HepG2 (cell line): ENCODE results near the gene CHCHD6. TPM values are rescaled to one million over a fixed set of nuclear protein-coding genes. Genes with fewer than 3 reads are reported as not detected.

ENCODE experiments used
- ATAC-seq: fragments of 200-7000 bp; cut with Tn5 transposase; 3 replicates; pipeline ENCODE4 v1.9.1; 2020; ENCODE audit warnings: mild to moderate bottlenecking, moderate library complexity
- BruUV-seq: library from RNA; stranded (reverse); fragments of 400-500 nt; replicated peaks from 2 replicates; lab custom pipeline; 2021; lab: Mats Ljungman, UMichigan
- CTCF ChIA-PET: fragments of 300-600 bp; formaldehyde crosslinking; extraction: SDS; loops from one replicate; lab custom pipeline; 2021; ENCODE audit warnings: low total read pairs, inconsistent platforms, low intra/inter-chr PET ratio; lab: Yijun Ruan, JAX
- POLR2A ChIA-PET: fragments of 350-600 bp; sonication (Branson Sonifier 250); formaldehyde crosslinking; loops from one replicate; lab custom pipeline; 2020; ENCODE audit warnings: antibody characterized with exemption, inconsistent platforms; lab: Yijun Ruan, JAX
- DNase-seq: peaks from one replicate; pipeline ENCODE4 v3.0.0-alpha.2; 2015; ENCODE audit warnings: low spot score
- FAIRE-seq: peaks from 3 replicates; lab custom pipeline; 2011; peaks lifted over from hg19 to GRCh38; lab: Jason Lieb, UNC
- H2AFZ ChIP-seq: one replicate; pipeline ENCODE4 v1.6.1; 2011; ENCODE audit warnings: low read length, inconsistent platforms
- H3K27ac ChIP-seq: fragments of 300-600 bp; 3 replicates; pipeline ENCODE4 v1.8.0; 2011; ENCODE audit warnings: mixed run types, mild to moderate bottlenecking, mixed read lengths, low read length, inconsistent platforms; ENCODE audit not compliant: insufficient read depth; ENCODE audit errors: extremely low read length
- H3K27me3 ChIP-seq, 2 experiments: fragments of 200-600 bp in 1 of 2; 2 replicates in 1 of 2; 3 replicates in 1 of 2; pipeline versions ENCODE4 v1.6.0 to v1.8.0; 2011; ENCODE audit warnings: low read length in 2 of 2, mild to moderate bottlenecking in 2 of 2, moderate library complexity in 2 of 2, inconsistent platforms in 1 of 2; ENCODE audit not compliant: insufficient read depth in 2 of 2, control insufficient read depth in 1 of 2
- H3K36me3 ChIP-seq, 2 experiments: fragments of 200-600 bp in 1 of 2; replicated peaks in 1 of 2; 2 replicates in 1 of 2; 3 replicates in 1 of 2; pipeline versions ENCODE4 v1.5.1 to v1.8.0; 2011; ENCODE audit warnings: low read length in 2 of 2, inconsistent platforms in 1 of 2; ENCODE audit not compliant: insufficient read depth in 2 of 2, control insufficient read depth in 1 of 2
- H3K4me1 ChIP-seq: 2 replicates; pipeline ENCODE4 v1.5.1; 2012; ENCODE audit warnings: low read length, inconsistent platforms; ENCODE audit not compliant: insufficient read depth
- H3K4me2 ChIP-seq: 2 replicates; pipeline ENCODE4 v1.6.0; 2011; ENCODE audit warnings: low read depth, low read length, inconsistent platforms
- H3K4me3 ChIP-seq, 3 experiments: fragments of 200-600 bp in 1 of 3; sonication (generic), shearing (Covaris generic) in 1 of 3; replicated peaks in 1 of 3; 2 replicates each; pipeline ENCODE4 v1.5.1; 2011 to 2016; ENCODE audit warnings: low read length in 3 of 3, inconsistent platforms in 2 of 3, low read depth in 2 of 3, mild to moderate bottlenecking in 2 of 3, control low read depth in 1 of 3, mixed read lengths in 1 of 3; ENCODE audit not compliant: insufficient read depth in 1 of 3
- H3K79me2 ChIP-seq: one replicate; pipeline ENCODE4 v1.6.1; 2011; ENCODE audit warnings: low read length, inconsistent platforms; ENCODE audit not compliant: insufficient read depth
- H3K9ac ChIP-seq: 2 replicates; pipeline ENCODE4 v1.6.0; 2011; ENCODE audit warnings: mild to moderate bottlenecking, low read depth, low read length, inconsistent platforms; ENCODE audit not compliant: insufficient read depth
- H3K9me3 ChIP-seq: 2 replicates; pipeline ENCODE4 v1.5.1; 2012; ENCODE audit warnings: mild to moderate bottlenecking, low read length
- H4K20me1 ChIP-seq: 2 replicates; pipeline ENCODE4 v1.6.0; 2011; ENCODE audit warnings: inconsistent platforms, mild to moderate bottlenecking, low read length, moderate library complexity; ENCODE audit not compliant: insufficient read depth
- ARID4A ChIP-seq: sonication (generic); formaldehyde crosslinking; IDR thresholded peaks from 2 replicates; pipeline ENCODE4 v1.5.0; 2020; ENCODE audit warnings: mild to moderate bottlenecking, missing genetic modification reagents, borderline replicate concordance
- CREBL2 ChIP-seq: sonication (generic); formaldehyde crosslinking; IDR thresholded peaks from 2 replicates; pipeline ENCODE4 v1.8.1; 2023; ENCODE audit warnings: missing genetic modification reagents, mild to moderate bottlenecking, borderline replicate concordance
- GABPB1 ChIP-seq: IDR thresholded peaks from 2 replicates; pipeline ENCODE4 v1.6.1; 2016; ENCODE audit warnings: mild to moderate bottlenecking, missing genetic modification reagents, moderate library complexity, missing compliant biosample characterization
- GATAD2A ChIP-seq: IDR thresholded peaks from 2 replicates; pipeline ENCODE4 v1.6.1; 2016
- MAFF ChIP-seq: IDR thresholded peaks from 2 replicates; pipeline ENCODE4 v1.6.1; 2011; ENCODE audit warnings: low read depth, low read length, improper control_type of control experiment
- NKX3-1 ChIP-seq: sonication (generic); formaldehyde crosslinking; IDR thresholded peaks from 2 replicates; pipeline ENCODE4 v1.5.0; 2020; ENCODE audit warnings: missing genetic modification reagents
- POGZ ChIP-seq: sonication (generic); formaldehyde crosslinking; IDR thresholded peaks from 2 replicates; pipeline ENCODE4 v1.4.0; 2020; ENCODE audit warnings: mild to moderate bottlenecking, missing genetic modification reagents
- UBTF ChIP-seq: sonication (generic); formaldehyde crosslinking; IDR thresholded peaks from 2 replicates; pipeline ENCODE4 v1.4.0; 2020; ENCODE audit warnings: mild to moderate bottlenecking, missing genetic modification reagents
- ZMYM3 ChIP-seq: sonication (generic); formaldehyde crosslinking; IDR thresholded peaks from 2 replicates; pipeline ENCODE4 v1.5.1; 2020; ENCODE audit warnings: mild to moderate bottlenecking, missing genetic modification reagents
- ZNF556 ChIP-seq: sonication (generic); formaldehyde crosslinking; IDR thresholded peaks from 2 replicates; pipeline ENCODE4 v1.4.0; 2020; ENCODE audit warnings: mild to moderate bottlenecking, missing genetic modification reagents, borderline replicate concordance
- ZNF674 ChIP-seq: sonication (generic); formaldehyde crosslinking; IDR thresholded peaks from 2 replicates; pipeline ENCODE4 v1.5.0; 2020; ENCODE audit warnings: low read depth, mild to moderate bottlenecking, missing genetic modification reagents
- WGBS: methylation state at CpG from one replicate; pipeline ENCODE4 v1.1.6; 2017; ENCODE audit warnings: low lambda C conversion rate; 5-methylcytosine and 5-hydroxymethylcytosine counted together
- in situ Hi-C: cut with HindIII; loops from 2 replicates; pipeline ENCODE4 v1.10.0; 2017; ENCODE audit warnings: low pct_unique_long_range_greater_than_20kb; ENCODE audit not compliant: extremely low pct_ligation_motif_present
- intact Hi-C: fragments of 100-400 bp; cut with micrococcal nuclease; formaldehyde crosslinking; loops from one replicate; pipeline ENCODE4 v1.10.0; 2022; ENCODE audit not compliant: unreplicated experiment
- polyA plus RNA-seq, 8 experiments: library from polyadenylated mRNA; depleted of rRNA in 3 of 8; stranded (reverse) in 7 of 8; unstranded in 1 of 8; fragments of >200 nt; fragmentation: Illumina TruSeq in 4 of 8; extraction: Trizol in 4 of 8; gene quantifications; 2 replicates each; pipeline versions ENCODE4 v1.2.1 to v1.2.3, GENCODE V29; 2011 to 2016; ENCODE audit warnings: low read depth in 4 of 8, missing spikeins in 1 of 8, mixed read lengths in 1 of 8; ENCODE audit not compliant: insufficient read depth in 1 of 8
- total RNA-seq, 5 experiments: library from RNA; depleted of rRNA; stranded (reverse); fragments of >200 nt; fragmentation: Illumina TruSeq; extraction: Trizol; gene quantifications; 2 replicates each; pipeline ENCODE4 v1.2.3, GENCODE V29; 2016; ENCODE audit warnings: low read depth in 1 of 5
- TF ChIP-seq, protein P1 (sequence below): sonication (generic); formaldehyde crosslinking; IDR thresholded peaks from 2 replicates; pipeline ENCODE4 v1.5.1; 2020; ENCODE audit warnings: mild to moderate bottlenecking, missing genetic modification reagents, moderate library complexity

CHCHD6 gene
- total and polyA plus RNA-seq, 2 of the 13 experiments (the other 11 are each of a cell fraction or from before 2014, with no cell fraction given), result 20.3 to 20.8 TPM

GRCh38 chr3:126816986-126817777 lies 113.1 kb downstream of the CHCHD6 start:
- ATAC-seq (peak; percentile 97), FAIRE-seq (no peak)
- TF ChIP-seq UBTF (CRISPR knock-in tag) (peak; percentile 33; the same call in 1 of the 2 replicates), MAFF (peak; percentile 32; the same call in 1 of the 2 replicates), GABPB1 (CRISPR knock-in tag) (0 out of 2 replicates have a peak, but pooled peaks have one; percentile 16), ZNF556 (0 out of 2 replicates have a peak, but pooled peaks have one; percentile 22), POGZ (CRISPR knock-in tag) (peak; percentile 64; the same call in 1 of the 2 replicates), CREBL2 (CRISPR knock-in tag) (no peak), ZMYM3 (peak; percentile 79; the same call in 1 of the 2 replicates), ZNF674 (CRISPR knock-in tag) (no peak), ARID4A (CRISPR knock-in tag) (peak; percentile 27; the same call in 1 of the 2 replicates), NKX3-1 (CRISPR knock-in tag) (no peak), GATAD2A (peak; percentile 42)
- TF ChIP-seq, protein P1, sequence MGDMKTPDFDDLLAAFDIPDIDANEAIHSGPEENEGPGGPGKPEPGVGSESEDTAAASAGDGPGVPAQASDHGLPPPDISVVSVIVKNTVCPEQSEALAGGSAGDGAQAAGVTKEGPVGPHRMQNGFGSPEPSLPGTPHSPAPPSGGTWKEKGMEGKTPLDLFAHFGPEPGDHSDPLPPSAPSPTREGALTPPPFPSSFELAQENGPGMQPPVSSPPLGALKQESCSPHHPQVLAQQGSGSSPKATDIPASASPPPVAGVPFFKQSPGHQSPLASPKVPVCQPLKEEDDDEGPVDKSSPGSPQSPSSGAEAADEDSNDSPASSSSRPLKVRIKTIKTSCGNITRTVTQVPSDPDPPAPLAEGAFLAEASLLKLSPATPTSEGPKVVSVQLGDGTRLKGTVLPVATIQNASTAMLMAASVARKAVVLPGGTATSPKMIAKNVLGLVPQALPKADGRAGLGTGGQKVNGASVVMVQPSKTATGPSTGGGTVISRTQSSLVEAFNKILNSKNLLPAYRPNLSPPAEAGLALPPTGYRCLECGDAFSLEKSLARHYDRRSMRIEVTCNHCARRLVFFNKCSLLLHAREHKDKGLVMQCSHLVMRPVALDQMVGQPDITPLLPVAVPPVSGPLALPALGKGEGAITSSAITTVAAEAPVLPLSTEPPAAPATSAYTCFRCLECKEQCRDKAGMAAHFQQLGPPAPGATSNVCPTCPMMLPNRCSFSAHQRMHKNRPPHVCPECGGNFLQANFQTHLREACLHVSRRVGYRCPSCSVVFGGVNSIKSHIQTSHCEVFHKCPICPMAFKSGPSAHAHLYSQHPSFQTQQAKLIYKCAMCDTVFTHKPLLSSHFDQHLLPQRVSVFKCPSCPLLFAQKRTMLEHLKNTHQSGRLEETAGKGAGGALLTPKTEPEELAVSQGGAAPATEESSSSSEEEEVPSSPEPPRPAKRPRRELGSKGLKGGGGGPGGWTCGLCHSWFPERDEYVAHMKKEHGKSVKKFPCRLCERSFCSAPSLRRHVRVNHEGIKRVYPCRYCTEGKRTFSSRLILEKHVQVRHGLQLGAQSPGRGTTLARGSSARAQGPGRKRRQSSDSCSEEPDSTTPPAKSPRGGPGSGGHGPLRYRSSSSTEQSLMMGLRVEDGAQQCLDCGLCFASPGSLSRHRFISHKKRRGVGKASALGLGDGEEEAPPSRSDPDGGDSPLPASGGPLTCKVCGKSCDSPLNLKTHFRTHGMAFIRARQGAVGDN (CRISPR knock-in tag), result peak; percentile 79

More at GRCh38 chr3:126816986-126817777, 113.1 kb downstream of the CHCHD6 start:
- H4K20me1 ChIP-seq, result no peaks in the 10 kb centered on the region
- peak overlapping the region; percentile 71 for H3K27ac ChIP-seq
- peak; percentile 35 for DNase-seq
- H3K4me1 ChIP-seq, result peaks cover 20% of the 10 kb centered on the region
- intact Hi-C loops, result no loop called here
- POLR2A ChIA-PET, result no interaction called here
- 34% methylated on average over 5 of the region's 6 CpGs for WGBS
- no peaks in the 10 kb centered on the region for H3K79me2 ChIP-seq
- no TSS peak for BruUV-seq
- H3K4me3 ChIP-seq, result peak overlapping the region in 1 of 3 experiments; percentile 37; a peak in 2 of 6 replicates
- H3K27me3 ChIP-seq, result no peaks in the 10 kb centered on the region
- CTCF ChIA-PET, result no interaction called here
- in situ Hi-C loops, result no loop called here
- H3K4me2 ChIP-seq, result peak overlapping the region; percentile 70
- H2AFZ ChIP-seq, result no peak overlapping the region
- peak overlapping the region; percentile 41; the same call in 1 of the 2 replicates for H3K9ac ChIP-seq
- H3K9me3 ChIP-seq, result 0 out of 2 replicates have a peak, but pooled peaks cover 3% of the 10 kb centered on the region
- no peaks in the 10 kb centered on the region for H3K36me3 ChIP-seq
